ENCODE measurements around the gene BNIPL. TPM values are rescaled to one million over a fixed set of nuclear protein-coding genes. Genes with fewer than 3 reads are reported as not detected.

Gene BNIPL
- total and polyA plus RNA-seq, 2 of the 13 experiments (the other 11 are each of a cell fraction or from before 2014, with no cell fraction given), result 0.40 to 1.1 TPM

GRCh38 chr1:151008244-151009205 is 27.9 kb upstream of the BNIPL start, which contains the start of gene PRUNE1 (continued):
- TF ChIP-seq ZNF609 (CRISPR knock-in tag; IDR thresholded peaks at IDR 0.05; ENCODE audit: borderline replicate concordance), result no peak; the same call in 1 of the 2 replicates
- TF ChIP-seq ELF3 (CRISPR knock-in tag; IDR thresholded peaks at IDR 0.05), result peak; percentile 34; the same call in 1 of the 2 replicates
- TF ChIP-seq HDAC2 (CRISPR knock-in tag; IDR thresholded peaks at IDR 0.05), result peak; percentile 31; the same call in 1 of the 2 replicates
- no peak for TF ChIP-seq EZH2 (conservative IDR thresholded peaks at IDR 0.05; ENCODE audit: low read depth, low read length)
- TF ChIP-seq SALL1 (CRISPR knock-in tag; IDR thresholded peaks at IDR 0.05), result peak; percentile 32; the same call in 1 of the 2 replicates
- no peak; the same call in 1 of the 2 replicates for TF ChIP-seq KDM5A (IDR thresholded peaks at IDR 0.05; ENCODE audit: borderline replicate concordance, low read length)
- TF ChIP-seq, protein P1, sequence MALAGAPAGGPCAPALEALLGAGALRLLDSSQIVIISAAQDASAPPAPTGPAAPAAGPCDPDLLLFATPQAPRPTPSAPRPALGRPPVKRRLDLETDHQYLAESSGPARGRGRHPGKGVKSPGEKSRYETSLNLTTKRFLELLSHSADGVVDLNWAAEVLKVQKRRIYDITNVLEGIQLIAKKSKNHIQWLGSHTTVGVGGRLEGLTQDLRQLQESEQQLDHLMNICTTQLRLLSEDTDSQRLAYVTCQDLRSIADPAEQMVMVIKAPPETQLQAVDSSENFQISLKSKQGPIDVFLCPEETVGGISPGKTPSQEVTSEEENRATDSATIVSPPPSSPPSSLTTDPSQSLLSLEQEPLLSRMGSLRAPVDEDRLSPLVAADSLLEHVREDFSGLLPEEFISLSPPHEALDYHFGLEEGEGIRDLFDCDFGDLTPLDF (CRISPR knock-in tag; IDR thresholded peaks at IDR 0.05), result peak; percentile 39; the same call in 1 of the 2 replicates
- TF ChIP-seq DR1 (CRISPR knock-in tag; IDR thresholded peaks at IDR 0.05), result no peak
- TF ChIP-seq THRA (CRISPR knock-in tag; IDR thresholded peaks at IDR 0.05; ENCODE audit: borderline replicate concordance), result no peak
- TF ChIP-seq ARHGAP35 (CRISPR knock-in tag; IDR thresholded peaks at IDR 0.05; ENCODE audit: borderline replicate concordance), result 0 out of 2 replicates have a peak, but pooled peaks have one; percentile 33
- TF ChIP-seq, protein P2, sequence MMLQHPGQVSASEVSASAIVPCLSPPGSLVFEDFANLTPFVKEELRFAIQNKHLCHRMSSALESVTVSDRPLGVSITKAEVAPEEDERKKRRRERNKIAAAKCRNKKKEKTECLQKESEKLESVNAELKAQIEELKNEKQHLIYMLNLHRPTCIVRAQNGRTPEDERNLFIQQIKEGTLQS (CRISPR knock-in tag; IDR thresholded peaks at IDR 0.05), result no peak
- no peak for TF ChIP-seq ZFP36L2 (CRISPR knock-in tag; IDR thresholded peaks at IDR 0.05)
- TF ChIP-seq RXRA (CRISPR knock-in tag; IDR thresholded peaks at IDR 0.05), result peak; percentile 53
- TF ChIP-seq POLR2A (IDR thresholded peaks at IDR 0.05; ENCODE audit: insufficient read depth in 1 of 2, low read depth in 2 of 2, low read length in 2 of 2), result peak; percentile 45 to 54
- TF ChIP-seq ARNT2 (CRISPR knock-in tag; IDR thresholded peaks at IDR 0.05; ENCODE audit: low read depth), result peak; percentile 67
- peak; percentile 34; the same call in 1 of the 2 replicates for TF ChIP-seq POLR2AphosphoS5 (IDR thresholded peaks at IDR 0.05; ENCODE audit: low read depth, low read length)
- TF ChIP-seq RFX5 (IDR thresholded peaks at IDR 0.05; ENCODE audit: low read depth, low read length), result peak; percentile 90
- no peak for TF ChIP-seq ZEB1 (IDR thresholded peaks at IDR 0.05; ENCODE audit: insufficient replicate concordance, low read depth)
- TF ChIP-seq HCFC1 (IDR thresholded peaks at IDR 0.05; ENCODE audit: low read depth, low read length), result peak; percentile 82
- no peak for TF ChIP-seq ZNF253 (CRISPR knock-in tag; IDR thresholded peaks at IDR 0.05; ENCODE audit: borderline replicate concordance)
- TF ChIP-seq, protein P3, sequence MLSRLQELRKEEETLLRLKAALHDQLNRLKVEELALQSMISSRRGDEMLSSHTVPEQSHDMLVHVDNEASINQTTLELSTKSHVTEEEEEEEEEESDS (CRISPR knock-in tag; IDR thresholded peaks at IDR 0.05; ENCODE audit: borderline replicate concordance), result no peak
